ELF-1 (cell line): Measurements from ENCODE around the gene GLIS1.

Source experiments
- DNase-seq: peaks from one replicate; pipeline ENCODE4 v3.0.0-alpha.2; 2016; ENCODE audit warnings: low read depth, low spot score

Gene GLIS1

GRCh38 chr1:53511323-53511932 is 227.5 kb downstream of the GLIS1 start:
- DNase-seq, result no peak

GRCh38 chr1:53510215-53510614 is 228.7 kb downstream of the GLIS1 start:
- DNase-seq, result no peak

- DNase-seq, result no peak
Measured at GRCh38 chr1:53509775-53510174, 229.2 kb downstream of the GLIS1 start.

- no peak for DNase-seq
Measured at GRCh38 chr1:53508991-53509666, 229.8 kb downstream of the GLIS1 start.

- DNase-seq, result peak; percentile 88
Measured at GRCh38 chr1:53508056-53508990, 230.6 kb downstream of the GLIS1 start.

- DNase-seq, result no peak
Measured at GRCh38 chr1:53507116-53507820, 231.7 kb downstream of the GLIS1 start.

GRCh38 chr1:53506355-53507050 is 232.5 kb downstream of the GLIS1 start:
- no peak for DNase-seq

- no peak for DNase-seq
Measured at GRCh38 chr1:53505891-53506290, 233.1 kb downstream of the GLIS1 start.

- DNase-seq, result no peak
Measured at GRCh38 chr1:53505401-53505800, 233.6 kb downstream of the GLIS1 start.

GRCh38 chr1:53504901-53505300 is 234.1 kb downstream of the GLIS1 start:
- no peak for DNase-seq

GRCh38 chr1:53503433-53504217 is 235.3 kb downstream of the GLIS1 start:
- DNase-seq, result no peak

- DNase-seq, result no peak
Measured at GRCh38 chr1:53502641-53503432, 236.1 kb downstream of the GLIS1 start.

- no peak for DNase-seq
Measured at GRCh38 chr1:53501065-53502005, 237.6 kb downstream of the GLIS1 start.

GRCh38 chr1:53500204-53501064 is 238.5 kb downstream of the GLIS1 start:
- no peak for DNase-seq

GRCh38 chr1:53499257-53500203 is 239.4 kb downstream of the GLIS1 start:
- no peak for DNase-seq

- no peak for DNase-seq
Measured at GRCh38 chr1:53498555-53499131, 240.3 kb downstream of the GLIS1 start.
